A549 treated with Mapracorat at 1 μM for 4 hours (cell line): ENCODE data around the gene TAF4B. TPM values are rescaled to one million over a fixed set of nuclear protein-coding genes. Genes with fewer than 3 reads are reported as not detected.

Experiments
- total RNA-seq: library from RNA; stranded (reverse); fragments of 200-300 nt; extraction: Qiagen RNA extraction; gene quantifications from 5 replicates; pipeline ENCODE4 v1.2.3, GENCODE V29; 2022

The TAF4B gene, protein sequence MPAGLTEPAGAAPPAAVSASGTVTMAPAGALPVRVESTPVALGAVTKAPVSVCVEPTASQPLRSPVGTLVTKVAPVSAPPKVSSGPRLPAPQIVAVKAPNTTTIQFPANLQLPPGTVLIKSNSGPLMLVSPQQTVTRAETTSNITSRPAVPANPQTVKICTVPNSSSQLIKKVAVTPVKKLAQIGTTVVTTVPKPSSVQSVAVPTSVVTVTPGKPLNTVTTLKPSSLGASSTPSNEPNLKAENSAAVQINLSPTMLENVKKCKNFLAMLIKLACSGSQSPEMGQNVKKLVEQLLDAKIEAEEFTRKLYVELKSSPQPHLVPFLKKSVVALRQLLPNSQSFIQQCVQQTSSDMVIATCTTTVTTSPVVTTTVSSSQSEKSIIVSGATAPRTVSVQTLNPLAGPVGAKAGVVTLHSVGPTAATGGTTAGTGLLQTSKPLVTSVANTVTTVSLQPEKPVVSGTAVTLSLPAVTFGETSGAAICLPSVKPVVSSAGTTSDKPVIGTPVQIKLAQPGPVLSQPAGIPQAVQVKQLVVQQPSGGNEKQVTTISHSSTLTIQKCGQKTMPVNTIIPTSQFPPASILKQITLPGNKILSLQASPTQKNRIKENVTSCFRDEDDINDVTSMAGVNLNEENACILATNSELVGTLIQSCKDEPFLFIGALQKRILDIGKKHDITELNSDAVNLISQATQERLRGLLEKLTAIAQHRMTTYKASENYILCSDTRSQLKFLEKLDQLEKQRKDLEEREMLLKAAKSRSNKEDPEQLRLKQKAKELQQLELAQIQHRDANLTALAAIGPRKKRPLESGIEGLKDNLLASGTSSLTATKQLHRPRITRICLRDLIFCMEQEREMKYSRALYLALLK
- 4.1 to 5.3 TPM (median 4.6 TPM) in 5 replicates for total RNA-seq

DNA sequence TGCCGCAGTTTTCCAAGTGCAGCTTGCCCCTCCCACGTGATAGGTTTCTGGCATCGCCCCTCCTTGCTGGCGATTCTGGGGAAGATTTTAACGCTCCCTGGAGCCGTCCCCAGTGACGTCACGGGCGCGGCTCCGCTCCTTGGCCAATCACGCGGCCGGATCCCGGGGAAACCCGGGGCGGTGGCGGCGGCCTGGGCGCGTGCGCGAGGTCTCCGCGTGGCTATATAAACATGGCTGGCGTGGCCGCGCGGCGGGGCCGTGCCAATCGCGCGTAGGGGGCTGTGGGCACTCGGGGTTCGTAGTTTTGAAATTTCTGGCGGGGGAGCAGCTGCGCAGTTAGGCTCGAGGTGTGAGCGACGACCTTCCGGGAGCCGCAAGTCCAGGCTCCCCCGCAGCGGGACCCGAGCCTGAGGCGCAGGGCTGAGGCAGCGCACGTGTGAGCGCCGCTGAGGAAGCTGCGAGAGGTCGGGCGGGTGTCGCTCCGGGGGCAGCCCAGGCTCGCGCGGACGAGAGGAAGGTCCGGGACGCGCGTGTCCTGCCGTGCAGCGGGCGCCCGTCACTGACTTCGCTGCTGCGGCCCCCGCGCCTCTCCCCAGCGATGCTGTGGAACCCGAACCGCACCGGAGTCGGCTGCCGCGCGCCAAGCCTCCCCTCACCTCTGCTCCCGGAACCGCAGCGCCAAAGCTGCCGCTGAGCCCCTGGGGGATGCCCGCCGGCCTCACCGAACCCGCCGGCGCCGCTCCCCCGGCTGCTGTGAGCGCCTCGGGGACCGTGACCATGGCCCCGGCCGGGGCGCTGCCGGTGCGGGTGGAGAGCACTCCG lies at the start of gene TAF4B:
Gene TAF4B (plus strand): TSS at position 217 of the 822 bp plus-strand sequence. CDS start 489 bp downstream, at position 706.

Other genes starting within 250 kb of the TAF4B start
- 44.5 to 56.4 TPM (median 53.0 TPM) in 5 replicates for gene SS18, start 135.8 kb upstream of the TAF4B start, total RNA-seq
- gene PSMA8, start 92.6 kb upstream of the TAF4B start, total RNA-seq, result not detected in 5 replicates